B cell (primary cell): ENCODE measurements around the gene C5orf52. TPM values are rescaled to one million over a fixed set of nuclear protein-coding genes. Genes with fewer than 3 reads are reported as not detected.
A peak's percentile ranks its signal among the peaks of the same experiment; 100 is the strongest.

Experiments
- ATAC-seq: fragments of 200-7000 bp; cut with Tn5 transposase; one replicate; pipeline ENCODE4 v1.10.0; 2021; ENCODE audit warnings: low read depth, mild to moderate bottlenecking, moderate number of reproducible peaks, moderate library complexity
- CTCF ChIA-PET: fragments of 350-600 bp; sonication (Branson Sonifier 250); formaldehyde crosslinking; loops from one replicate; lab custom pipeline; 2021; ENCODE audit warnings: antibody characterized with exemption, inconsistent platforms; lab: Charles Lee
- POLR2A ChIA-PET: fragments of 350-600 bp; sonication (Branson Sonifier 250); formaldehyde crosslinking; loops from one replicate; lab custom pipeline; 2021; ENCODE audit warnings: antibody characterized with exemption; lab: Charles Lee
- DNase-seq: peaks from one replicate; pipeline ENCODE4 v3.0.0; 2013
- H2AFZ ChIP-seq: 2 replicates; pipeline ENCODE4 v1.6.1; 2012; ENCODE audit warnings: mild to moderate bottlenecking, low read depth, low read length; ENCODE audit not compliant: insufficient read depth, poor library complexity, severe bottlenecking
- H3K27ac ChIP-seq, 2 donors: 1 replicate in 1 of 2; 2 replicates in 1 of 2; pipeline ENCODE4 v1.5.1; 2012 to 2013; ENCODE audit warnings: low read length in 2 of 2, mild to moderate bottlenecking in 2 of 2, moderate library complexity in 1 of 2
- H3K27me3 ChIP-seq, 4 experiments: fragments of 200-600 bp in 1 of 4; sonication (generic) in 1 of 4; replicated peaks in 1 of 4; 1 replicate in 2 of 4; 2 replicates in 2 of 4; pipeline versions ENCODE4 v1.6.1 to v1.7.0; 2013 to 2016; ENCODE audit warnings: low read length in 3 of 4, mild to moderate bottlenecking in 2 of 4, mixed read lengths in 1 of 4, moderate library complexity in 1 of 4; ENCODE audit not compliant: insufficient read depth in 4 of 4, control insufficient read depth in 3 of 4; ENCODE audit errors: control extremely low read depth in 1 of 4
- H3K36me3 ChIP-seq, 2 experiments: replicated peaks in 1 of 2; 1 replicate in 1 of 2; 2 replicates in 1 of 2; pipeline versions ENCODE4 v1.6.1 to v1.7.1; 2013; ENCODE audit warnings: low read length in 1 of 2; ENCODE audit not compliant: insufficient read depth in 2 of 2, control insufficient read depth in 1 of 2; ENCODE audit errors: control extremely low read depth in 1 of 2, extremely low read depth in 1 of 2
- H3K4me1 ChIP-seq, 2 donors: fragments of 200-600 bp in 1 of 2; sonication (generic) in 1 of 2; 1 replicate in 1 of 2; 2 replicates in 1 of 2; pipeline versions ENCODE4 v1.5.1 to v1.6.1; 2013 to 2017; ENCODE audit warnings: low read length in 2 of 2; ENCODE audit not compliant: control insufficient read depth in 2 of 2, insufficient read depth in 2 of 2
- H3K4me2 ChIP-seq: replicated peaks from 2 replicates; pipeline ENCODE3; 2012; ENCODE audit warnings: mild to moderate bottlenecking, low read depth, low read length; ENCODE audit not compliant: poor library complexity, severe bottlenecking
- H3K4me3 ChIP-seq, 5 experiments: fragments of 200-600 bp in 1 of 5; sonication (generic) in 1 of 5; 1 replicate in 3 of 5; 2 replicates in 2 of 5; pipeline versions ENCODE4 v1.5.1 to v1.7.0; 2011 to 2016; ENCODE audit warnings: low read length in 4 of 5, mild to moderate bottlenecking in 4 of 5, low read depth in 2 of 5, control low read depth in 1 of 5, moderate library complexity in 1 of 5; ENCODE audit not compliant: insufficient read depth in 1 of 5; ENCODE audit errors: control extremely low read depth in 1 of 5, extremely low read depth in 1 of 5
- H3K79me2 ChIP-seq: fragments of 200-600 bp; sonication (generic); one replicate; pipeline ENCODE4 v1.6.0; 2016; ENCODE audit warnings: low read length; ENCODE audit not compliant: control insufficient read depth, insufficient read depth
- H3K9ac ChIP-seq: fragments of 200-600 bp; sonication (generic); 2 replicates; pipeline ENCODE4 v1.6.1; 2017; ENCODE audit warnings: mild to moderate bottlenecking, low read length, moderate library complexity
- H3K9me3 ChIP-seq, 3 donors: one replicate each; pipeline versions ENCODE4 v1.6.1 to v1.7.1; 2013; ENCODE audit warnings: low read length in 2 of 3; ENCODE audit not compliant: control insufficient read depth in 2 of 3, insufficient read depth in 1 of 3; ENCODE audit errors: control extremely low read depth in 1 of 3
- H4K20me1 ChIP-seq: 2 replicates; pipeline ENCODE4 v1.6.0; 2012; ENCODE audit warnings: mild to moderate bottlenecking, low read length; ENCODE audit not compliant: insufficient read depth, control insufficient read depth, poor library complexity, severe bottlenecking
- H3K27ac Mint-ChIP-seq: one replicate; pipeline ENCODE4 v1.8.0; 2021; ENCODE audit warnings: mixed read lengths
- H3K27me3 Mint-ChIP-seq: one replicate; pipeline ENCODE4 v1.8.0; 2021; ENCODE audit warnings: mixed read lengths
- H3K4me1 Mint-ChIP-seq: one replicate; pipeline ENCODE4 v1.8.0; 2021; ENCODE audit warnings: mixed read lengths
- H3K4me3 Mint-ChIP-seq: one replicate; pipeline ENCODE4 v1.8.0; 2021; ENCODE audit warnings: mixed read lengths
- H3K9me3 Mint-ChIP-seq: one replicate; pipeline ENCODE4 v1.8.0; 2022; ENCODE audit warnings: mixed read lengths; ENCODE audit not compliant: insufficient read depth
- CTCF ChIP-seq: fragments of 200-600 bp; IDR thresholded peaks from one replicate; pipeline ENCODE4 v1.8.0; 2022; ENCODE audit warnings: antibody characterized with exemption, mild to moderate bottlenecking
- EZH2 ChIP-seq: IDR thresholded peaks from 2 replicates; pipeline ENCODE4 v1.6.1; 2012; ENCODE audit warnings: borderline replicate concordance, low read depth, mild to moderate bottlenecking, moderate library complexity, low read length; ENCODE audit not compliant: insufficient read depth, poor library complexity, severe bottlenecking
- WGBS: methylation state at CpG from one replicate; pipeline ENCODE4 v1.1.5; 2013; ENCODE audit warnings: missing lambda C conversion rate; ENCODE audit not compliant: insufficient coverage; 5-methylcytosine and 5-hydroxymethylcytosine counted together
- intact Hi-C: fragments of 100-400 bp; cut with micrococcal nuclease; formaldehyde crosslinking; loops from one replicate; pipeline ENCODE4 v1.10.0; 2022
- polyA minus RNA-seq: library from RNA; depleted of rRNA, polyadenylated mRNA; stranded (reverse); fragments of >200 nt; gene quantifications from 2 replicates; pipeline ENCODE4 v1.2.3, GENCODE V29; 2012
- polyA plus RNA-seq: library from polyadenylated mRNA; depleted of rRNA; stranded (reverse); fragments of >200 nt; gene quantifications from 2 replicates; pipeline ENCODE4 v1.2.3, GENCODE V29; 2012
- total RNA-seq, 2 donors: library from RNA; stranded (reverse); fragments of 120-200 nt in 1 of 2; gene quantifications; 1 replicate in 1 of 2; 2 replicates in 1 of 2; pipeline versions ENCODE4 v1.2.3 to v1.2.4, GENCODE V29; 2013 to 2022

C5orf52 gene
- not detected in 2 replicates for total RNA-seq
- not detected for total RNA-seq (2013)
- polyA plus RNA-seq = not detected in 2 replicates
- not detected in 2 replicates for polyA minus RNA-seq

DNA sequence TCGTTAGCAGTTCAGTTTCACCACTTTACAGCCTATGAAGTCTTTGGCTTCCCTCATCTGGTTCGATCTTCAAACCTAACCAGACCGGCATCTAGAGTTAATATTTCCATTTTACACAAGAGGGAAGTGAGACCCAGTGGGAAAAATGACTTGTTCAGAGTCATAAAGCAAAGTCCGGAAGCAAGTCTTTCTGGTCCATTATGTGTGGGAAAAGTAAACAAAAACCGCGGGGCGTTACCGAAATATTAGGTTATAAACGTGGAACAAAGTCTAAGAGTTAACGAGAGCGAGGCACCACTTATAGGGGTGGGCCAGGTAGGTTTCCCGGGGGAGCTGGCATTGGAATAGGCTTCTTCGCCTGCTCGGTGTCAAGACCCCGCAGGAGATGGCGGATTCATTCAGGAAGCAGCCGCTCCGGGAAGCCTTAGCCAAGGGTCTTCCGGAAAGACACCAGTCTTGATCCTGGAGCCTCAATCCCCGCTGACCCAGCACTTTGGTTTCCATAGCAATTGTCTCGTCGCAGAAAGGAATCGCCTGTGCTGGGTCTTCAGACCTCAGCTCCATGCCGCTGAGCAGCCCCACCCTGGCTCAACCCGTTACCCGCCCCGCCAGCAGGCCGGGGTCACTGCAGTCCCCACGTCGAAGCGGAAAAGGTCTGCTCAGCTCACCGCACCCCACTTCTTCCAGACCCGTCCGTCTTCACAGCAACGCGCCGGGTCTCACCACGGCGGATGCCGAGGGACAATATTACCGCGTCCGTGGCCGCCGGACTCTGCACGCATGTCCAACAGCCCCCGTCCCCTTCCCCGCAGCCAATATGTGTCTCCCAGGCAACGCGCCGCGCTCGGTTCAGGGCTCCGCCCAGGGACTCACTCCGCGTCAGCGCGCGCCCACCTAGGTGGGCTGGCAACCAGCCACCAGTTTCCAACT, at the start of gene C5orf52:
Gene C5orf52, plus strand, starts transcription at position 872 of the 930 bp plus-strand sequence. CDS start 82 bp downstream, outside the sequence.
- ChIA-PET CTCF (interaction anchor here (0.7 to 6.3 kb wide), 7 partner anchors 19 to 130 kb away, joined by 3 to 100 read pairs (median 5); partner anchors contain the start of gene LSM11), POLR2A (interaction anchor here (0.5 to 0.9 kb wide), 2 partner anchors 19 to 167 kb away, joined by 3 to 5 read pairs; no protein-coding TSS in a partner anchor)
- Histone ChIP-seq H4K20me1 (no peaks in the 10 kb centered on the region), H3K36me3 (no peaks in the 10 kb centered on the region), H3K79me2 (peaks cover 6% of the 10 kb centered on the region), H2AFZ (peak within 1 kb of the TSS; percentile 80), H3K27me3 (no peaks in the 10 kb centered on the region), H3K9me3 (no peaks in the 10 kb centered on the region), H3K4me2 (peak within 1 kb of the TSS; percentile 93), H3K4me3 (peak within 1 kb of the TSS; percentile 52 to 76 (median 72)), H3K27ac (peak within 1 kb of the TSS in 1 of 2 donors; percentile 17), H3K9ac (peak within 1 kb of the TSS; percentile 87), H3K4me1 (peaks cover 13 to 29% of the 10 kb centered on the region in 2 donors)
- peaks cover 29% of the 10 kb centered on the region for H3K4me1 Mint-ChIP-seq
- no peaks in the 10 kb centered on the region for H3K27me3 Mint-ChIP-seq
- WGBS = under 1% methylated on average over 56 of the region's 59 CpGs
- H3K9me3 Mint-ChIP-seq = no peaks in the 10 kb centered on the region
- peak within 1 kb of the TSS; percentile 83 for H3K27ac Mint-ChIP-seq
- TF ChIP-seq EZH2 = no peak
- TF ChIP-seq CTCF = no peak
- peak; percentile 51 for ATAC-seq
- intact Hi-C loops = loop anchor here (5.0 kb wide), 2 partner anchors 99 to 239 kb away; no protein-coding TSS in a partner anchor
- peak; percentile 49 for DNase-seq
- peak within 1 kb of the TSS; percentile 98 for H3K4me3 Mint-ChIP-seq

DNA sequence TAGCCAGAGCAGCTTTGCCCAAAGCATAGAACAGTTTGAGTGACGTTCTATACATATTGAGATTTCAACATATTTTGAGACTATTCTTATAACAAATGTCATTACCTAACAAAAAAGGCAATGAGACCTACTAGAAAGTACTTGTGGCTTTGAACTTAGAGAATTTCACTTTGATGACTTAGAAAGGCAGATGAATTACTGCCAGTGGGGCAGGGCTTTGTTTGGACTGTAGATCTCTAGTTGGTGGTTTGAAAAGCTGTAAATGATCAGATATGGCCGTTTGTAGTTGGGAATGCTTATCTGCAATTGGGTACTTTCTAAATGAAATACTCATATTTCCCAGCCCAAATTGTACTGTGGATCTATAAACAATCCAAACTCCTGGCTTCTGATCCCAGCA, 47.2 kb upstream of the C5orf52 start:
- no CpG with 5 or more reads among the region's 2 CpGs for WGBS
- intact Hi-C loops = no loop called here

More for the DNA sequence above, 47.2 kb upstream of the C5orf52 start:
- ATAC-seq = no peak
- POLR2A ChIA-PET = no interaction called here
- H3K27ac Mint-ChIP-seq = no peak overlapping the region
- Histone ChIP-seq H3K4me2 (no peak overlapping the region), H3K36me3 (no peaks in the 10 kb centered on the region), H3K9ac (no peak overlapping the region), H3K27ac (no peak overlapping the region), H3K4me3 (no peak overlapping the region), H3K9me3 (no peaks in the 10 kb centered on the region), H3K4me1 (peaks cover 0 to 2% of the 10 kb centered on the region in 2 donors), H2AFZ (no peak overlapping the region), H4K20me1 (no peaks in the 10 kb centered on the region), H3K79me2 (no peaks in the 10 kb centered on the region), H3K27me3 (no peaks in the 10 kb centered on the region)
- H3K4me1 Mint-ChIP-seq = peaks cover 10% of the 10 kb centered on the region
- DNase-seq = no peak
- H3K27me3 Mint-ChIP-seq = no peaks in the 10 kb centered on the region
- CTCF ChIA-PET = interaction anchor here (1.8 kb wide), 1 partner anchor 193 kb away, joined by 7 read pairs; no protein-coding TSS in a partner anchor
- no peak overlapping the region for H3K4me3 Mint-ChIP-seq
- TF ChIP-seq CTCF = no peak
- TF ChIP-seq EZH2 = no peak
- H3K9me3 Mint-ChIP-seq = no peaks in the 10 kb centered on the region
